Upper lobe of left lung (tissue), 4 donors: ENCODE measurements around the gene SCAI.

ENCODE experiments used
- POLR2A ChIP-seq, 4 donors: fragments of 450-650 bp; IDR thresholded peaks; one replicate each; pipeline ENCODE4 v1.5.1; 2016 to 2017; ENCODE audit warnings: antibody characterized with exemption in 4 of 4, mild to moderate bottlenecking in 2 of 4
- POLR2AphosphoS5 ChIP-seq, 2 donors: sonication (generic); formaldehyde crosslinking; IDR thresholded peaks; one replicate each; pipeline ENCODE4 v1.5.1; 2017; ENCODE audit warnings: antibody characterized with exemption in 2 of 2

DNA sequence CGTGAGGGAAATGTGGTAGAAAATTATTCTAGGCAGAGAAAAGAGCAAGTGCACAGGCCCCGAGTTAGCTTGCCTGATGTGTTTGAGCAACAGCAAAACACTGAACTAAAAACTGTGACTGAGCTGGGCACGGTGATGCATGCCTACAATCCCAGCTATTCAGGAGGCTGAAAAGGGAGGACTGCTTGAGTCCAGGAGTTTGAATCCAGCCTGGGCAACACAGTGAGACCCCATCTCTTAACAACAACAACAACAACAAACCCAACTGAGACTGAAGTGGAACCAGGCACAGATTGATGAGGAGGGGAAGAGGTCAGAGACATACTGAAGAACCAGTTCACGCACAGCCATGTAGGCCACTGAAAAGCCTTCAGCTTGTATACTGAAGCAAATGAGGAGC, 42.5 kb downstream of the SCAI start:
- TF ChIP-seq POLR2AphosphoS5 (IDR thresholded peaks at IDR 0.05) (no peak), POLR2A (IDR thresholded peaks at IDR 0.05) (no peak)
